Type B pancreatic cell (in vitro differentiated cells): Measurements from ENCODE around the gene KSR1. TPM values are rescaled to one million over a fixed set of nuclear protein-coding genes. Genes with fewer than 3 reads are reported as not detected.

Experiments used
- DNase-seq: peaks from one replicate; pipeline ENCODE4 v3.0.0; 2021; ENCODE audit warnings: mixed read lengths; ENCODE audit not compliant: unreplicated experiment; ENCODE audit errors: extremely low spot score
- H3K27ac Mint-ChIP-seq: 2 replicates; pipeline ENCODE4 v1.8.0; 2021; ENCODE audit warnings: mild to moderate bottlenecking, mixed read lengths
- H3K27me3 Mint-ChIP-seq: 2 replicates; pipeline ENCODE4 v1.8.0; 2021; ENCODE audit warnings: mixed read lengths
- H3K36me3 Mint-ChIP-seq: 2 replicates; pipeline ENCODE4 v1.8.0; 2021; ENCODE audit warnings: mixed read lengths
- H3K4me1 Mint-ChIP-seq: one replicate; pipeline ENCODE4 v1.8.0; 2021; ENCODE audit warnings: mixed read lengths; ENCODE audit not compliant: unreplicated experiment
- H3K4me3 Mint-ChIP-seq: 2 replicates; pipeline ENCODE4 v1.8.0; 2021; ENCODE audit warnings: mild to moderate bottlenecking, mixed read lengths
- H3K9me3 Mint-ChIP-seq: 2 replicates; pipeline ENCODE4 v1.8.0; 2021; ENCODE audit warnings: mixed read lengths
- total RNA-seq: library from RNA; stranded (reverse); gene quantifications from 2 replicates; pipeline ENCODE4 v1.2.1, GENCODE V29; 2021; ENCODE audit warnings: low replicate concordance
- TF ChIP-seq, protein P1 (sequence below): fragments of 200-600 bp; sonication (generic); conservative IDR thresholded peaks from 2 replicates; pipeline ENCODE4 v1.5.0; 2021; ENCODE audit warnings: antibody characterized with exemption, mild to moderate bottlenecking

Gene KSR1
- total RNA-seq, 1 donor from 2014 or later: 57.8 TPM

DNA sequence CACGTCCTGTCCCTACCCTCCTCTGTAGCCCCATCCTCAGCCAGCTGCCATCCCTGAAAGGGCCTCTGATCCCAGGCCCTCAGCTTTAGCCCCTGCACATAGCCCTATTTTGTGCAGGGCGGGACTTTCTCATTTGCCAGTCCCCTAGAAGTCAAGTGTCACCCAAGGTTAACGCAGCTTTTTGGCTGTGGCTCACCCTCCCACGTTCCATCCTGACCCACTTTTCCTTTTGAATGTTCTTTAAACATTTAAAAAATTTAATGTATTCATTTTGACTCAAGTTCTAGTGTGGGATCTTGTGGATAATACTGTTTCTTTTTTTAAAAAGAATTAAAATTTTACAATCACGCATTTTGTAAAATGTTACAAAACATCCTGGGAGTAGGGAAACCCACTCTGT is 112.6 kb downstream of the KSR1 start:
- TF ChIP-seq, protein P1, sequence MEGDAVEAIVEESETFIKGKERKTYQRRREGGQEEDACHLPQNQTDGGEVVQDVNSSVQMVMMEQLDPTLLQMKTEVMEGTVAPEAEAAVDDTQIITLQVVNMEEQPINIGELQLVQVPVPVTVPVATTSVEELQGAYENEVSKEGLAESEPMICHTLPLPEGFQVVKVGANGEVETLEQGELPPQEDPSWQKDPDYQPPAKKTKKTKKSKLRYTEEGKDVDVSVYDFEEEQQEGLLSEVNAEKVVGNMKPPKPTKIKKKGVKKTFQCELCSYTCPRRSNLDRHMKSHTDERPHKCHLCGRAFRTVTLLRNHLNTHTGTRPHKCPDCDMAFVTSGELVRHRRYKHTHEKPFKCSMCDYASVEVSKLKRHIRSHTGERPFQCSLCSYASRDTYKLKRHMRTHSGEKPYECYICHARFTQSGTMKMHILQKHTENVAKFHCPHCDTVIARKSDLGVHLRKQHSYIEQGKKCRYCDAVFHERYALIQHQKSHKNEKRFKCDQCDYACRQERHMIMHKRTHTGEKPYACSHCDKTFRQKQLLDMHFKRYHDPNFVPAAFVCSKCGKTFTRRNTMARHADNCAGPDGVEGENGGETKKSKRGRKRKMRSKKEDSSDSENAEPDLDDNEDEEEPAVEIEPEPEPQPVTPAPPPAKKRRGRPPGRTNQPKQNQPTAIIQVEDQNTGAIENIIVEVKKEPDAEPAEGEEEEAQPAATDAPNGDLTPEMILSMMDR: no peak
- Mint-ChIP-seq H3K27me3 (no peaks in the 10 kb centered on the region), H3K4me3 (no peak overlapping the region), H3K4me1 (peaks cover 27% of the 10 kb centered on the region), H3K9me3 (no peaks in the 10 kb centered on the region), H3K36me3 (no peaks in the 10 kb centered on the region), H3K27ac (no peak overlapping the region)
- no peak for DNase-seq

DNA sequence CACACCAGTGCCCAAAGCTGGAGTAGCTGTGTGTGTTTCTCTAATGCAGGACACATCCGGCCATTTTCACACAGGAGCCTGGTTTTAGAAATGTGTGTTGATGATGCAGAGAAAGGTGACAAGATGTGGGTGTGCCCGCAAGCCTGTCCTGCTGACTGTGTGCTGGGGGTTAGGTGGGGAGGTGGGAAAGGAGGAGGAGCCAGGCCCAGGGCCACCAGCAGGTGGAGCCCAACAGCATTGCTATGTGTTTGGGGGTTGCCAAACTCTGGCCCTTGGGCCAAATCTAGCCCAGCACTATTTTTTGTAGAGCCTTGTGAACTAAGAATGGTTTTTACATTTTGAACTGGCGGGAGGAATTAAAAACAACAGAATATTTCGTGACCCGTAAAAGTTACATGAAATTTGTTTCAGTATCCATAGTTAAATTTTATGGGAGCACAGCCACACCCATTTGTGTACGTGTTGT is 113.0 kb downstream of the KSR1 start:
- no peaks in the 10 kb centered on the region for H3K9me3 Mint-ChIP-seq
- H3K27ac Mint-ChIP-seq: peak overlapping the region; percentile 15
- TF ChIP-seq, protein P1: peak; percentile 62
- no peaks in the 10 kb centered on the region for H3K36me3 Mint-ChIP-seq
- H3K27me3 Mint-ChIP-seq: no peaks in the 10 kb centered on the region
- H3K4me3 Mint-ChIP-seq: no peak overlapping the region
- DNase-seq: no peak
- H3K4me1 Mint-ChIP-seq: peaks cover 31% of the 10 kb centered on the region

DNA sequence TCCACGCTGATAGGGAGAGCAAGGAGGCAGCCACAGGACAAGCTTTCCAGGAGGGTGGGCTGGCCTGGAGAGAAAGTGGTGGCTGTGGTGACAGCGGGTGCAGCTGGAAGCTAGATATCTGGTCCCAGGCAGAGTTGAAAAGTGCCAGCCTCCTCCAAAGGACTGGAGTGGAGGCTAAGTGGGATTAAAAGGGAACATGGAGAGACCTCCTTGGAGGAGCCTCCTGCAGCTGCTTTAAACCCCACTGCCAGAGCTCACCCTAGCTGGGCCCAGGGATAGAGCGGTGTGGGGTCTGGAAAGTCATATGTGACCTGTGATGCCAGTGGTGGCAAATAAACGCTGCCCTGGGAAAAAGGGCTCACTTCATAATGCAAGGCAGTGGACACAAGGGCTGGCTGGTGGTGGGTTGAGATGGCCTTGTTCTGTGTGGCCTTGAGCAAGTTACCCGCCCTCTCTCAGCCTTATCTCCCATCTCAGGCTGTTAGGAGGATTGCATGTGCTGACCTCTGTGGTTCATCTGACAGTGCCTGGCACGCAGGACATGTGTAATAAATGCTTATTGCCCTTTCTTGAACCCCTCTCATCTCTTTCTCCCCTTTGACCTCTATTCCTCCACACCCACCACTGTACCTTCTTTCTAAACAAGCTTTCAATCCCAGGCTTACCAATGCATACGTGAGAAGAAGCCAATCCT is 113.8 kb downstream of the KSR1 start:
- TF ChIP-seq, protein P1: no peak
- Mint-ChIP-seq H3K4me1 (peaks cover 32% of the 10 kb centered on the region), H3K9me3 (no peaks in the 10 kb centered on the region), H3K27me3 (no peaks in the 10 kb centered on the region), H3K27ac (peak overlapping the region; percentile 15), H3K36me3 (no peaks in the 10 kb centered on the region), H3K4me3 (no peak overlapping the region)
- no peak for DNase-seq

DNA sequence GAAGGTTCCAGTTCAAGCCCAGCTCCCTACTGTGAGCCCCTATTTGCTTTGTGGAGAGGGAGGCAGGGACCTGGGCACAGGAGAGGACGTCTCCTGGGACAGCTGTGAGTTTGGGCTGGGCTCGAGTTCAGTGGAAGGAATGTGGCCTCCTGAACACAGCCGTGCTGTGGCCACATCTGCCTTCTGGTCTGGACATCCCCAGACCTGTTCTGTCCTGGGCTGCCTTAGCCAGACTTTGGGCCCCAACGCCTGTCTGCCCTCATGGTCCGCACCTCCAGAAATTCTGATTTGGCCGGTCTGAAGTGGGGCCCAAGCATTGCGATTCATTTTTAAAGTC is 114.3 kb downstream of the KSR1 start:
- H3K36me3 Mint-ChIP-seq: no peaks in the 10 kb centered on the region
- no peak for DNase-seq
- H3K27ac Mint-ChIP-seq: no peak overlapping the region
- no peaks in the 10 kb centered on the region for H3K9me3 Mint-ChIP-seq
- TF ChIP-seq, protein P1: no peak
- H3K4me3 Mint-ChIP-seq: no peak overlapping the region
- H3K27me3 Mint-ChIP-seq: no peaks in the 10 kb centered on the region
- peaks cover 34% of the 10 kb centered on the region for H3K4me1 Mint-ChIP-seq

DNA sequence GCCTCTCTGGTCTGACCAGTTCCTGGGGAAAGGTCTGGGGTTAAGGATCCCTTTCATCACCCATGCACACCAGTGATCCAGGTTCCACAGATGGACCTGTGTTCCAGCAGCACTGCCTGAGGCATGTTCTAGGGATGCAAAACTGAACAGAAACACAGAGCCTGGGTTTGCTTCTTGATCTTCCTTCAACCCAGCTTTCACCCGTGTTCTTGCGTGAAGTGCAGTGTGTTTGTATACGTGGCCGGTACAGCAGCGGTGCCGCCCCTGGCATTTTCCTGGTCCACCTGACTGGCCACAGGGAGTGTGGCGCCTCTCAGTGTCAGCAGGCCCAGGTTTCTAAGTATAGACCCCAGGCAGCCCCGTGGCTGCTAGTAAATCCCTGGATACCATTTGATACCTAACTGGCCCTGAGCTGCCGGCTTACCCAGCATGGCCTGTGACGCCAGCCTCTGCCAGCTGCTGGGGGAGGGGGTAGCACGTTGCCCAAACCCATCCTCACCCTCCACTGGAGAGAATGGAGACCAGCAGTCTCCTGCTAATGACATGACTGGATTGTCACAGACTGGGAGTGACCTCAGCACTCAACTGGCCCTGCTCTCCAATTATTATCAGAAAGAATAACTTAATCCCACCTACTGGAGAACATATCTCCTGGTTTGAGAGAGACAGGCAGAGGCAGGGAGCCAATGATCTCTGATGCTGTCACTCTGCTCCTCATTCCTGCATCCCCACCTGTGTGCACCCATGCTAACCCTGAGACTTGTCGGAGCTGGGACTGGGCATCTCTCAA is 115.5 kb downstream of the KSR1 start:
- Mint-ChIP-seq H3K9me3 (no peaks in the 10 kb centered on the region), H3K27ac (peak overlapping the region; percentile 65)

More for the DNA sequence above, 115.5 kb downstream of the KSR1 start:
- Mint-ChIP-seq H3K36me3 (no peaks in the 10 kb centered on the region), H3K4me3 (no peak overlapping the region), H3K4me1 (peaks cover 39% of the 10 kb centered on the region), H3K27me3 (no peaks in the 10 kb centered on the region)
- TF ChIP-seq, protein P1: no peak
- DNase-seq: no peak
